Activated gamma-delta T cell treated with Interleukin-2 at 50 U/mL for 16 hours (primary cell): ENCODE data around the gene AQR.
"Not testable (repeated sequence)": the region's sequence is repeated elsewhere in the genome, so short reads cannot be mapped to it uniquely, and the experiment has no call there.

Source experiments
- DNase-seq: peaks from one replicate; pipeline ENCODE4 v3.0.0-alpha.2; 2020

Gene AQR

DNA sequence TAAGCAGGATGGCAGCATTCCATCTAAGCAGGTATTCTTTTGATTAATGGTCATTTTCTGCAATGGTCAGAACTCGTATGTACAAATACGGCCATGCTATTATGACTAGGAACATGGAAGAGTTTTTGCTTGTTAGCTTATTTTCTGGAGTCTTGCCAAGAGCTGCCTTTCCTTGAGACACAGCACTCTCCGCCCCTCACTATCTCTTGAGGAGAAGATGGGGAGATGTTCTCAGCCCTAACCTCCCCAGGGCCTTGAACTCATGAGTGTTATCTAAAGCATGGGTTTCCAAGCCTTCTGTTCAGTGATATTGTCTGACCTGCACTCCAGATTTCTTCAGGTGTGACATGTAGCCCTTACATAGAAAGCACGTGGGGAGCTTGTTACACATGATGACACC, 108.3 kb downstream of the AQR start:
- DNase-seq: no peak

DNA sequence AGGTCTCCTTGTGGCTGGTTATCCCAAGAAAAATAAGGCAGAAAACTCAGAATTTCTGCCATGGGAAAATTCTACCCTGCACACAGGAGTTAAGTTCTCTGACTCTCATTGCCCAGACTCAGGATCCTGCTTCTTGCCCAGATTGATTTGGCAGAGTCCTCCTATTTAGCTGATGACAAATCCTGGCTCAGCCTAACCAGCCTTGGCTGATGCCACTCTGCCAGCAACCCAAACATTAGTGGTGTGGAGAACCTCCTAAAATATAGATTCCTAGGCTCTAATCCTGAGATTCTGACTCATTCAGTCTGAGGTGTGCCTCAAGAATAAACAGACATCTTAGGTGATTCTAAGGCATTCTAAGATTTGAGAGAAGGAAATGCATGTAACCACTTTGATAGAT, 113.6 kb downstream of the AQR start:
- no peak for DNase-seq

DNA sequence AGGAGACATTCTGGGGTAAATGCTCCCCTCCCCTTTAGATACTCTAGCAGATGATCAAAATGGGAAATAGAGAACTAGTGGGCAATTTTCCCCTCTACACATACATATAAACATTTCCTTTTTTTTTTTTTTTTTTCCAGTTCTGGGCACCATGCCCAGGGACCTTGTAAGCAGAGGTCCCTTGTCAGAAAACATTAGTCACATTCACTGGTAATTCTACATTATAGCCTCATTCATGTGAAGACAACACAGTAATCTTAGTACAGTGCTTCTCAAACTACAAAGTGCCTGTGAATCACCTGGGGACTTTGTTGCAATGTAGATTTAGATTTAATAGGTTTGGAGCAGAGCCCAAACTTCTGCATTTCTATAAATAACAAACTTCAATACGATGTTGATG, 114.1 kb downstream of the AQR start:
- no peak for DNase-seq

DNA sequence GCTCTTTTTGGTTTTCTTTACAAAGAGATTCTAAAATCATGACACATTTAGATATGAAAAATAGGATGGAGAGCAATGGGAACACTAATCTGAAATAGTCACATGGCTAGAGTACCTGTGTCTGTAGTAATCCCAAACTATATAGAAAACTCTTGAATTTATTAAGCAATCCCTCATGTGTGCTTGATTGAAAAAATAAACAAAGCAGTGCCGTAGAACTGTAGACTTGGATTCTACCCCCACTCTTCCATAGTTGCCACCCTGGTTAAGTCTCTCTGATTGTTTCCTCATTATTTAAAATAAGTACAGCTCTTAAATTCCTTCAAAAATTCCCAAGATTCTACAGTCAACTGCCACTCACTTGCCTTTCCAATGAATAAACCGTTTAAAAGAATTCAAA, 115.3 kb downstream of the AQR start:
- no peak for DNase-seq

DNA sequence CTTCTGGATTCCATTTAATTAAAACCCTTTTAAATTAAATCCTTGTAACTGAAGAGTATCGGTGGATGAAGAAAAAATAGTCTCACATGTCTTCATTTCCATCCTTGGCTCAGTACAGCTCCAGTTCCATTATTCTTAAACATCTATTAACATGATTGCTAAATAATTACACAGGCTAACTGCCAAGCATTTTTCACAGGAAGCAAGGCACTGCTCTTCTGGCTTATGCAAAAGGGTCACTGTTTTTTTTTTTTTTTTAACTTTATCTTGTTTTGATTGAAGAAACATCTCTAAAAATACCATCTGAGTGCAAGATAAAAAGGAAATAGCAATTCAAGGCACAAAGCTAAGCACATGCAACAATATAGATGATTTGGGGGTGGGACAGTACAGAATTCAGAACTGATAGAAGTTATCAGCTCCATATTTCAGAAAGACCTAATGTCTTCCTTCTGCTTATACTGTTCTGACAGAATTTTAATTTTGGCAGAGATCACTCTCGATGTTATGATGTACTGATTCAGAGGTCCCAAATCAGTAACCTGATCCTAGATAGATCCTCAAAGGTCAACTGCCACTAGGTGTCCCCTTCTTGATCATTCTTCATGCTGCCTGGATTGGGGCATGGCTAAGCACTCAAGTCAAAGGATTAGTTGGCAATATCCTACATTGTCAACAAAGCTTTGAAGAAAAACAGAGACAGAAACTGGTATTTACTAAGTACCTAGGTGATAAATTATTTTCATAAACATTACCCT, 116.4 kb downstream of the AQR start:
- DNase-seq: no peak

DNA sequence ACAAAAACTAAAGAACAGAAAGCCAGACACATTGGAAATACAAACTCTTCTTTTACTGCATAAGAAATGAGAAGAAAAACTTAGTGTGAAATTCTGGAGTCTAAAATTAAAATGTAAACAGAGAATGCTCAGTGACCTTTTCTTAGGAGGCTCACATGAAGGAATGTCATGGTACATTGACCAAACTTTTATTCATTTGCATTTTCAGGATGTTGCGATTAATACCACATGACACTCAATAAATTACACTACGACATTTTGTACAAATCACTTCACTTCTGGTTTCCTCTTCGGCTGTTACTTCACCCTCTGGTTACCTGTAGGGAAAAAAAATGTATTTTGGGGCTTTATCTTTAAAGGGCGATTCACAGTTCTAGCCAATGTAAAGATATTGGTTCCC, 117.8 kb downstream of the AQR start:
- DNase-seq: no peak

DNA sequence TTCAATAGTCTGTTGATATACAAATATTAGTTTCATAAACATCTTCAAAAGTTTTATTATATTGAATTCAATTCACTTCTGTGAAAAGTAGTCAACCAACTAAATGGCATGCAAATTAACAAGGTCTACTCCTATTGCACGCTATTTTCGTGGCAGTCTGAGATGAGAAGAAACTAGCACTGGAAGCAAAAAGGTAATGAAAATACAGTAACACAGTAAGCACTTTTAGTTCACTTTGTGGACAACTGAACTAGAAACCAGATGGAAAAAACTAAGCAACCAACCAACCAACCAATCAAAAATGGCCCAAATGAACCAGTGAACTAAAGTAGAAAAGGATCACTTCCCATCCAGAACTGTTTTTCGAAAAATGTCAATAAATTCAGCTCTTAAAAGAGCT, 118.5 kb downstream of the AQR start:
- DNase-seq: no peak

DNA sequence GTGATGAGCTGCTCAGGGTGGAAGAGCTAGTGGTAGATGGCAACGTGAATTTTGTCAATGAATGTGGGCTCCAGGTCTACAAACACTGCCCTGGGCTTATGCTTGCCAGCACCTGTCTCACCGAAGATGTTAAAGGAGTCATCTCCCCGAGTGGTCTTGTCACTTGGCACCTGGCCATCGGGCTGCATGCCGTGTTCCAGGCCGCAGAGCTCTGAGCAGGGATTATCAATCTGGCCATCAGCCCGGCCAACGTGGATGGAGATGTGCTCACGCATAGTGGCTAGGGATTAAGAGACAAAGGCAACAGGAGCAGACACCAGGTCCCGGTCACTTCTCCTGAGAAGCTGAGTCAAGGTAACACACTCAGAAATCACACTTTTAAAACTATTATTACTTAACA, 119.4 kb downstream of the AQR start:
- DNase-seq: no peak

DNA sequence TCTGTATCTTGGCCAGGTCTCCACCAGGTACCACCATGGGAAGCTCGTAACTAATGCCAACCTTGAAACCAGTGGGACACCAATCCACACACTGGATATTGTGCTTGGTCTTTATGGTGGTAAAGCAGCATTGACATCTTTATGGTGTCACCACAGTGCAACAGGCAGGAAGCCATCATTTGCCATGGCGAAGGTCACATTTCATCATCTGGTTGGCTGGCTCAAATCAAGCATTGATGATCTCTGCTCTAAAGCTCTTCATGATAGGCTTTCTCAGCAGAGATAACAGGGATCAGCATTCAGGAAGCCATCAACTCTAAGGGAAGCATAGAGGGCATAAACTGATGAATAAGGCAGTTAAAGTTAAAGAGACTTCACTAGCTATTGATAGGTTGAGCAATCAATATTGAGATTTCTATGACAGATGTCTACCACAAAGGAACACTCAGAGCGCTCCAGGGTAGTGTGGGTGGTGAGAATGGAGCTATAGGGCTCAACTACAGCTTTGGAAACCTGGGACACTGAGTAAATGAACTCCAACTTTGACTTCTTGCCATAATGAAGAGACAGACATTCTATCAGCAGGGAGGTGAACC, 120.1 kb downstream of the AQR start:
- DNase-seq: no peak

DNA sequence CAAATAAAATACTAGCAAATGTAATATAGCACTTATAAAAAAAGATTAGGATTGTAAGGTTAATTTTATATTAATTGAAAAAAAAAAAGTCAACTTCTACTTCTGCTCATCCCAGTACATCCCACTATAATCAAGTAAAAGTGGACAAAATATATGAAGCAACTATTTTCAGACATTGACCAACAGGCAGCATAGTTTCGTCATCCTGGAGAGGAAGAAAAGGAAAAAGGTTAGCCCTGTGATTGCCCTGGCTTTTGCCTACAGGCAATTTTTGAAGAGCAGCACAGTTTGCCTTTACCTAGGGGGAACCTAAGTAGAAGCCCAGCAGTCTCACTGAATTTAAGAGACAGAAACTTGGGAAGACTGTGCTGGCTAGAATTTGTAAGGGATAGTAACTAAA, 121.9 kb downstream of the AQR start:
- no peak for DNase-seq

DNA sequence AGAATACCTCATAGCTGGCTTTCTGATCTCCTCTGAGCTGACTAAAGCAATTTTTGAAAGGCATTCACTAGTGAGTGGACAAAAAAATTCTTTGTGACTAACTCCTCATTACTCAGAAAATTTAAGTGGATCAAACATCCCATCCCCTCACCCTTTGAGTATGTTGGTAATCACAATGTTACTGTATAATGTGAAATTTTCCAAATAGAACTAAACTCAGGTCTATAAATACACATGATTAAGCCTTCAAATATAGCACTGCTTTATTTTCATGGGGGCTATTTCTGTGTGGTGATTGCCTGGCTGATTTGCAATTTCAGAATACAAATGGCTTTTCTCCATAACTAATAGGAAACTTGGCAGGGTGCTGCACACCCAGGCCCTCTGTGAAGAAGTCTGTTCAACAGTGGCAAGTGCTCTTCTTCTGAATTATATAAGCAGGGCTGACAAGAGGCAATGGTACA, 128.2 kb downstream of the AQR start:
- no peak for DNase-seq

DNA sequence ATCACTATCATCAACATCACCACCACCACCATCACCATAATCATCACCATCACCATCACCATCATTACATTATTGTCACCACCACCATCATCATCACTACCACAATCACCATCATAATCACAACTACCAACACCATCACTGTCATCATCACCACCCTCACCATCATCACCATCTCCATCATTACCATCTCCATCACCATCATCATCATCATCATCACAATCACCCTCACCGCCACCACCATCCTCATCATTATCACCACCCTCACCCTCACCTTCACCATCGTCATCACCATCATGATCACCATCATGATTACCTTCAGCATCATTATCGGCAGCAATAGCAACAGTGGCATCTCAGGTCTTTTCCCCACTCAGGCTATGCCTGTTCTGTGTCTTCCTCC, 131.3 kb downstream of the AQR start:
- DNase-seq: no peak

DNA sequence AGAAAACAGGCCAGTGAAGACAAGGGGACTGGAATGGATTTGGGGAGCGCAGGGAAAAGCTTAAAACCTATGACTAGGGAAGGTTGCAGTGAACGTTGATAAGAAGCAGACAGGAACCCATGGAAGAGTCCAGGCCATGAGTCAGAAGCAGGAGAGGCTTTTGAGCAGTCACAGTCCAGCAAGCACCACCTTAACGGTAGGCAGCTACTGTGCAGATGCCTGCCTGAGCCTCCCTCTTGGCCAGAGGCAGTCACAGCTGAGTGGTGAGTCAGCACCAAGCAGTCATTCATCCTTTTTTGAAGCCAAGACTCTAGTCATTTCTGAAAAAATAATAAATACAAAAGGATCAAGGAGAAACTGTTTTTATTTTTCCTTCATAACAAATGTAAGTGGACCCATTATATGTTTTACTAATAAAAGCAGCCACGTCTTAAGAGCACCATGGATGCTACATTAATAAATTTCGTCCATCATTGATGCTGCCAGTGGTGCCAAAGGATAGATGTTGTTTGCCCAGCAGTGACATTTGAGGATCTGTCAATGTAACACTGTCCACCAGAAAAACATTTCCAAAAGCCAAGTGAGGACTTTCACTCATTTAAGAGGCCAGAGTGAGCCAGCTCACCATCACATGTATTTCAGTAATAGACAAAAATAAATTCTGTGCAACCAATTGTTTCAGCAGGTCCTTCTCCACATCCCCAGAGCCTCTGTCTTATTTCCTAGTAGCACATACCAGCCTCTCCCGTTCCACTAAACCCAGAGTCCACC, 132.1 kb downstream of the AQR start:
- no peak for DNase-seq

DNA sequence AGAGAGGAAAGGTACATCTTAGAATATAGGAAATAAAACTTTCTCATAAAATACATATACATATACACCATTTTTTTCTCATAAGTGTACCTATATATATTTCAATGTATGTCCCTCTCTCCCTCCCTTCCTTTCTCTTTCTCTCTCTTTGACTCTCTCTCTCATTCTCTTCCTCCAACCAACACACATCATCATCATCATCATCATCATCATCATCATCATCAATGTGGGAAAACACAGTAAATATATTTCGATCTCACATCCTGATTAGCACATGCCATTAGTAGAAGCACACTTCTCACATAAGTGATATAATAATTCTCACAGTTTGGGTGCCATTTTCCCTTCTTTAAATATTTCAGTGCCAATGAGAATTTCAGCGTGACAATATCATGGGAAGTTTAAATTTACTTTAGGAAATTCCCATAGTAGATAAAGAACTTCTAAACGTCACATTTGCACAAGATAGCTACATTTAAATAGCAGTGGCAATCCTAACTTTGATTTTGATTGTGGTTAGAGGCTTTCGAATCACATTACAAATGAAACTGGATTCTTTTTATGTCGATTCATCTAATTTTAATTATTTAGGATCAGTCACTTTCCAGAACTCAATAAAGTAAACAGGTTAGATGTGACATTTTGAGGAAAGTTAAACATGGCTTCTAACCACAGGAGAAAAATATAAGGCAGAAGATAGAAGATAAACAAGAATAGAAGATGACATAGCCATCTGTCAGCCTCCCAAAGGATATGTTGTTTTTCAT, 141.2 kb downstream of the AQR start:
- no peak for DNase-seq

DNA sequence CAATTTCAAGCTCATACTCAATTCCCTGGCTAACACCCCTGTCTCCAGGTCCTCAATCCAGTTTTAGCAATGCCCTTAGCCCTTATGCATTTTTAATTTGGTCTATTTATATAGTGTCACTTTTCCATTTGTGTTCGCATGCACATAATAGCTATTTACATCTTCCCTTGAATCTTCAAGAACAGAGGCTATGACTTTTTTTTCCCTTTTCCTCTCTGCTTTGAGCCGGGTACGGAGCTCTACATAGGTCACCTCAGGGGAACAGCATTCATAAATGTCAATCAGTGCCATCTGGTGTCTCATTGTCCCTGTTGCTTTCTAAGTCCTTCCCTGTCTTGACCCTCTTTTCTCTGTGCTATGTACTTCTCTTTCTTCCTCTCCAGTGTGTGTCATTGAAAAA, 147.7 kb downstream of the AQR start:
- no peak for DNase-seq

DNA sequence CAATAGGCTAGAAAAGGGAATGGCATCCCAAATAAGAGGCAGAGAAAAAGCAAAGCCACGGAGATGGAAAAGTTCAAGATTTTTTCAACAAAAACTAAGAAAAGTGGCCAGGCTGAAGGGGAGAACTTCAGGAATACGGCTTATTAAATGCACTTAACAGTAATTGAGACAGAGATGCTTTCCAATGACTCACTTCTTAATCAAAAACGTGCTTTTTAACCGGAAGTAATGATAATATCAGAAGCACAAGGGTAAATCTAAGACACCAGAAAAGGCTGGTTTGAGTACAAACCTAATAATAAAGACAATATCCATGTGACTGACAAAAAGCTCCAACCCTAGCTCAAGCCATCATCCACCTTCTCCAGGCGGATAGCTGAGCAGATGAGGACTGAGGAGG, 149.4 kb downstream of the AQR start:
- no peak for DNase-seq

DNA sequence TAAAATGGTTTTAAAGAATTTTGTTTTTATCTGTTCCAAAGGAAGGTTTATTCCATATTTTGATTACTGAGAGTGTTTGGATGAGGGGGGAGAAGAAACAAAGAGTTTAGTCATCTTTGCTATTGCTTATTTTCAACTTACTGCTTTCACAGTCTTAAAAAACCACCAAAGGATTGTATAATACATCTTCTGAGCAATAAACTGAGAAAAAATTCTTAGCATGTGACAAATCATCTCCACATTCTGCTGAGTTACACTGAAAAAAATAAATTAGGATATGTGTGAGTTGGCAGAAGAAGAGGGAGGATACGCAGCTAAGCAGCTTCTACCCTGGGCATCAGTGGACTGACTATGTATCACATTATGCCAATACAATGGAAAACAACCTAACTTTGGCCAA, 151.0 kb downstream of the AQR start:
- no peak for DNase-seq

DNA sequence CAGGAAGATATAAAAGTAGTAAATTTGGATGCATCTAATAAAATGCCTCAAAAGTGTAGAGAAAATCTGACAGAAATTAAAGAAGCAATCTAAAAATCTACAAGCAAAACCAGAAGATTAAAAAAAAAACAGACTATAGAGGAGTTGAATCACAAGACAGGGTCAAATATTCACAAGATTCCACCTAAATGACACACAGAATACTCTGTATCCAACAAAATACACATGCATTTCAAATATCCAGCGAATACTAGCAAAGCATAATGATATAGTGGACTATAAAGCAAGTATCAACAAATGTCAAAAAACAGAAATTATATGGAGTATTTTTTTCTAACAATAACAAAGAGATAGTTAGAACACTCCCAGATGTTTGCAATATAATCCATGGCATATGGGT, 153.7 kb downstream of the AQR start:
- DNase-seq: no peak

DNA sequence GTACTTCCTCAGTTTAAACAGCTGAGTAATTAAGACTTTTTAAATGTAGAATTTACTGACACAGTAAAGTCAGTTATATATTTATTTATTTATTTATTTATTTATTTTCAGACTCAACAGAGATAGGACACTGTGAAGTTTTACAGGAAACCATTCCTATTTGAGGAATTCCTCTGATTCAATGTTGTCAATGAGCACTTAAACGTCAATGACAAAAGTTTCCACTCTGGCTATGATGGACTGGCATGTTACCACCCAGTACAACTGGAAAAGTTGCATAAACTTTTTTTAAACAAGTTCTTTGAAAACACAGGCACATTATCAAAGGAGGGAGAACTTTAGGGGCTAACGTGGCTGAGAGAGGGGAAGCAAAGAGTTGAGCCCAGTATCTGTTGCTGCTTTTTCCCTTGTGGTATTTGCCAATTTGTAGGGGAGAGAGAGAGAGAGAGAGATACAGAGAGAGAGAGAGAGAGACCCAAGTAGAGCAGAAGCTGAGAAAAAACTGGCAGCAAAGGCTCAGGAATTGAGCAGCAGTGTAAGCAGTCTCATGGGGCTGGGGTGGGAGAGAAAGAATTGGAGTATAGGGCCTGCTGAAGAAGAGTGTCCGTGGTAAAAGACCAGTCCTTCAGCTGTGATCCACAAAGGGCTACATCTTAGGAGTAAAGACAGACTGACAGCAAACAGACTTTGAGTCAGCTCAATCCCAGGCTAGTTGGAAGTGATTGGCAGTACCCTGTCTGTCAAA, 155.9 kb downstream of the AQR start:
- DNase-seq: no peak

DNA sequence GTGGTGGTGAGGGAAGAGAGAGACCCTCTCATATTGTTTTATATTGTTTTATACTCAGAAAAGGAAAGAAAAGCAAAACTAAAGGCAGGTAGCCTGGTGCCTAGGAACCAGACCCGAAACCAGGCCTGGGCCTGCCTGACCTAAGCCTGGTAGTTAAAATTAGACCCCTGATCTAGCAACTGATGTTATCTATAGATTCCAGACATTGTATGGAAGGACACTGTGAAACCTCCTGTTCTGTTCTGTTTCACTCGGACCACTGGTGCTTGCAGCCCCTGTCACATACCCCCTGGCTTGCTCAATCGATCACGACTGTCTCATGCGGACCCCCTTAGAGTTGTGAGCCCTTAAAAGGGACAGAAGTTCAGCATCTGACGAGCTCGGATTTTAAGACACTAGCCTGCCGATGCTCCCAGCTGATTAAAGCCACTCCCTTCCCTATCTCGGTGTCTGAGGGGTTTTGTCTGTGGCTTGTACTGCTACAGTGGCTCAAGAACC, 156.6 kb downstream of the AQR start:
- DNase-seq: not testable (repeated sequence)

DNA sequence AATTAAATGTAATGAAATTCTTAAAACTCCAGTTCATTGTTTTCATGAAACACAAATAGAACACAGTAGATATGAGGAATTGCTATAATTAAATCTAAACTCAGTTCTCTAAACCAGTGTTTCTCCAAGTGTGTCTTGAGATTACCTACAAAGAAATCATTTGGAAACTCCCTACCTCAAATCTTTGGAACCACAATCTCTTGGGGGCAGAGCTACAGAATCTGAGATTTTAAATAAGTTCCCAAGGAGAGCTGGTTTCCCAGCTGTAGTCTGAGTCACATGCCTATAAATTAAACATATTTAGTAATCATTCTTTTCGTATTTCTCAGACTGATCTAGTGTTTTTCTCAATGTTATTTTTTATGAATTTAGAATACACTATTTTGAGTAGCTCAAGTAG, 157.2 kb downstream of the AQR start:
- DNase-seq: no peak

DNA sequence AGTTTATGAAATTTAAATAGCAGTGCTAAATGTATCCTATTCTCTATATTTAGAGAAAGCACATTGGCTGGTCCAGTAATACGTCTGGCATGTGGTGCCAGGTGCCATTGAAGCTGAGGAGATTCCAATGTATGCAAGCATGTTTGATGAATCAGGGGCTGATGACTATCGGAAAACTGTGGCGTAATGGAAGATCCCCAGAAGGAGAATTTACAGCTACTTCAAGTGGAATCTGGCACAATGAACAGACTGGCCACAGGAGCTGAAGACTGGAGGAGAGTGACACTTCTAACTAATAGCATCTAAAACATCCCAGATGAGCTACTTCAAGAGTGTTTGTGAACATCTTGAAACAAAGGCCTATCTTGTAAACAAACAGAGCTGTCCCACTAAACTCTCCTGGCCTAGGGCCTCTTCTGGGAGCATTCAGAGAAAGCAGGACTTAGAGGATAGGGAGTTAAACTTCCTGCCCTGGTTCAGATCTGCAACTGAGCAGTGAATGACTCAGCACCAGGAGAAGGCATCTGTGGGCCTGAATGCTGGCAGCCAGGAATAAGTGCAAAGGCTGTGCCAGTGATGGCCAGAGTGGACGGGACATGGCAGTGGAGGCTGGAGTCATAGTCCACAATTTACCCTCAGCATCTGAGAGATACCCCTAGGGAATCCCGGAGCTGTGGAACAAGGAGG, 159.0 kb downstream of the AQR start:
- no peak for DNase-seq
